Right ventricle myocardium superior (tissue), 1 donor: Measurements from ENCODE around the gene SYP. TPM values are rescaled to one million over a fixed set of nuclear protein-coding genes. Genes with fewer than 3 reads are reported as not detected.
"Not testable (repeated sequence)": the region's sequence is repeated elsewhere in the genome, so short reads cannot be mapped to it uniquely, and the experiment has no call there.

Source experiments
- ATAC-seq: fragments of 200-7000 bp; cut with Tn5 transposase; one replicate; pipeline ENCODE4 v1.9.1; 2020; ENCODE audit warnings: mild to moderate bottlenecking; ENCODE audit not compliant: poor library complexity
- DNase-seq: peaks from one replicate; pipeline ENCODE4 v3.0.0-alpha.2; 2020
- intact Hi-C: fragments of 100-400 bp; cut with DNase I; formaldehyde crosslinking; loops from one replicate; pipeline ENCODE4 v1.11.2; 2022
- total RNA-seq: library from RNA; stranded (reverse); fragmentation: NEBNext Ultra II Directional; extraction: Animal tissue kit (Norgen Biotek cat#: 25700); gene quantifications from one replicate; pipeline ENCODE4 v1.2.1, GENCODE V29; 2021
- donor health status: DM: no; HTN: yes; CAD: no; lungs with severe emphysema.

The SYP gene
- total RNA-seq, 1 donor from 2014 or later = 1.6 TPM

- intact Hi-C loops = no loop called here
- DNase-seq (no peak), ATAC-seq (peak; percentile 29)
Measured at GRCh38 chrX:49177338-49177833, 22.6 kb downstream of the SYP start.

- intact Hi-C loops = no loop called here
- ATAC-seq = peak; percentile 7
Measured at GRCh38 chrX:49176421-49177326, 23.3 kb downstream of the SYP start.

GRCh38 chrX:49175435-49176274, 24.3 kb downstream of the SYP start:
- no peak for DNase-seq
- intact Hi-C loops = no loop called here

More at GRCh38 chrX:49176421-49177326, 23.3 kb downstream of the SYP start:
- peak; percentile 57 for DNase-seq

GRCh38 chrX:49174723-49175122, 25.3 kb downstream of the SYP start:
- no peak for ATAC-seq
- intact Hi-C loops = no loop called here
- no peak for DNase-seq

More at GRCh38 chrX:49175435-49176274, 24.3 kb downstream of the SYP start:
- no peak for ATAC-seq

GRCh38 chrX:49173544-49173943, 26.4 kb downstream of the SYP start:
- intact Hi-C loops, ATAC-seq, DNase-seq: not testable (repeated sequence)

GRCh38 chrX:49172280-49172780, 27.7 kb downstream of the SYP start:
- ATAC-seq (peak; percentile 76), DNase-seq (peak; percentile 85)
- intact Hi-C loops = no loop called here

GRCh38 chrX:49171752-49172279, 28.2 kb downstream of the SYP start, which contains the start of gene PLP2:
Gene PLP2, plus strand, starts transcription at chrX:49171898. Its CDS starts 103 bp downstream, at chrX:49172001.
- DNase-seq (peak; percentile 63), ATAC-seq (peak; percentile 34)
- intact Hi-C loops = no loop called here

- DNase-seq (no peak), ATAC-seq (no peak)
- intact Hi-C loops = no loop called here
Measured at GRCh38 chrX:49167740-49168108, 32.3 kb downstream of the SYP start.

- ATAC-seq = peak; percentile 68
- intact Hi-C loops = no loop called here
- peak; percentile 85 for DNase-seq
Measured at GRCh38 chrX:49166914-49167739, 32.9 kb downstream of the SYP start.

- ATAC-seq = peak; percentile 49
- peak; percentile 85 for DNase-seq
- intact Hi-C loops = no loop called here
Measured at GRCh38 chrX:49165901-49166881, 33.8 kb downstream of the SYP start.

- intact Hi-C loops = no loop called here
- DNase-seq (no peak), ATAC-seq (no peak)
Measured at GRCh38 chrX:49164589-49165360, 35.2 kb downstream of the SYP start.

- DNase-seq (peak; percentile 92), ATAC-seq (peak; percentile 71)
- intact Hi-C loops = no loop called here
Measured at GRCh38 chrX:49163555-49164419, 36.2 kb downstream of the SYP start.

- no peak for DNase-seq
- intact Hi-C loops = no loop called here
- no peak for ATAC-seq
Measured at GRCh38 chrX:49162620-49163019, 37.4 kb downstream of the SYP start, which contains the start of gene MAGIX. Gene MAGIX, plus strand, starts transcription at chrX:49162758. Its CDS starts 132 bp downstream, at chrX:49162890.

- no peak for ATAC-seq
- intact Hi-C loops = no loop called here
- DNase-seq = no peak
Measured at GRCh38 chrX:49161632-49162031, 38.4 kb downstream of the SYP start.

- intact Hi-C loops = no loop called here
- ATAC-seq (no peak), DNase-seq (no peak)
Measured at GRCh38 chrX:49160908-49161307, 39.1 kb downstream of the SYP start.
